Measurements from ENCODE around the gene ABCC4.

Gene ABCC4

DNA sequence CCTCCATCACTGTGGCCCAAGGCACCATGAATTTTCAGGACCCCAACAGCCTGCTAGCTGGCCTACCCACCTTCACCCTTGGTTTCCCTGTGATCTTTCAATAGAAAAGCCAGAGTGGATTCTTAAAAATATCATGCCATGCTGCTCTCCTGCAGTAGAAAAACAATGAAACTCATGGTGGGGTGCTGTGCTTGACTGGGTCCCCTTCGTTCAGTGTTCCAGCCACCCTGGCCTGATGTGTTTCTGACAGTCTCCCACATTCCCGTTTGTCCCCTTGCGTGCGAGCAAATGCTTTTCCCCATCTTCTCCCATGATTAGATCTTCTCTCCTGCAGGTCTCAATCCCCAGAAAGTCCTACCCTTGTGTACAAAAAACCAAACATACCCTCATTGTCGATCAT, 43.2 kb downstream of the ABCC4 start:
- no peak for DNase-seq

DNA sequence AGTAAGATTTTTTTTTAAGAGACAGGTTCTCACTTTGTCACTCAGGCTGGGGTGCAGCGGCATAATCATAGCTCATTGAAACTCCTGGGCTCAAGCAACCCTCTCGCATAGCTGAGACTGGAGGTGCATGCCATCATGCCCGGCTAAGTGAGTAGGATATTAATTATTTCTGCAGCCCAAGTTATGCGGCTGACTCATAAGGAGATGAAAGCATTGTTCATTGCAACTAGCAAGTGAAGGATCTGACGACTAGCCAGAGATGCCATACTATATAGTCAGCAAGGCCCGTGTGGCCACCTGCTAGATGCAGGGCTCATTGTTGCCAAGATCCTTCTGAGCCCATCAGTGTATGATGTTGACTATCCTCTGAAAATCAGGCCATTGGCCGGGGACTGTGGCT, 45.2 kb downstream of the ABCC4 start:
- peak; percentile 90 for DNase-seq

- DNase-seq = no peak
Observed at GRCh38 chr13:95255072-95255732, 46.0 kb downstream of the ABCC4 start.

- DNase-seq = peak; percentile 44
Observed at GRCh38 chr13:95254339-95254738, 46.9 kb downstream of the ABCC4 start.

- DNase-seq = no peak
Observed at GRCh38 chr13:95253033-95253432, 48.2 kb downstream of the ABCC4 start.

GRCh38 chr13:95251641-95252040, 49.6 kb downstream of the ABCC4 start:
- no peak for DNase-seq

- DNase-seq = no peak
Observed at GRCh38 chr13:95250961-95251360, 50.3 kb downstream of the ABCC4 start.

DNA sequence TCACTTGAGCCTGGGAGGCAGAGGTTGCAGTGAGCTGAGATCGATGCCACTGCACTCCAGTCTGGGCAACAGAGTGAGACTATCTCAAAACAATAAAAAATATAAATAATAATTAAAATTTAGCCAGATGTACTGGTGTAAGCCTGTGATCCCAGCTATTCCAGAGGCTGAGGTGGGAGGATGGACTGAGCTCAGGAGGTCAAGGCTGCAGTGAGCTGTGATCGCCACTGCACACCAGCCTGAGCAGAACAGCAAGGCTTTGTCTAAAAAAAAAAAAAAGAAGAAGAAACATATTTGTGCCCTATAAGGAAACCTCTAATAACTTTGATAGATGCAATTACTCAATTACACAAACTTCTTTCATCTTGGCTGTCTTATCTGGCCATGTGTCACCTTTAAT, 52.3 kb downstream of the ABCC4 start:
- no peak for DNase-seq

- DNase-seq = no peak
Observed at GRCh38 chr13:95247852-95248251, 53.4 kb downstream of the ABCC4 start.

DNA sequence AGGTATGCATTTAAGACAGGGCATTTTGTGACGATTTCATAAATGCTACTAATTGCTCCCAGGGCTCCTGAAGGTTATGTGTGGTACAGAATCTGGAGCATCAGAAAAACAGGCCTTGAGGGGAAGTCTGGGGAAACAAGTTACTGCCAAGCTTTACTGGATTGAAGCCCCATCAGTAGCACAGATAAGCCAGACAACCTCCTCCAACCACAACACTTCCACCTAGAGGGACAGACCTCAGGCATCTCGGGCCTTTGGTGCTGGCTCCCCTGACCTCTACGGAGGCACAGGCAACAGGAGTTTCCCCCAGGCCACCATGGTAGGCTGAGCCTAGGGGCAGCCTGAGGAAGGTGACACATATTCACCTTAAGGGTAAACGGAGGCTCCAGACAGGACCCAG, 54.1 kb downstream of the ABCC4 start:
- no peak for DNase-seq

DNA sequence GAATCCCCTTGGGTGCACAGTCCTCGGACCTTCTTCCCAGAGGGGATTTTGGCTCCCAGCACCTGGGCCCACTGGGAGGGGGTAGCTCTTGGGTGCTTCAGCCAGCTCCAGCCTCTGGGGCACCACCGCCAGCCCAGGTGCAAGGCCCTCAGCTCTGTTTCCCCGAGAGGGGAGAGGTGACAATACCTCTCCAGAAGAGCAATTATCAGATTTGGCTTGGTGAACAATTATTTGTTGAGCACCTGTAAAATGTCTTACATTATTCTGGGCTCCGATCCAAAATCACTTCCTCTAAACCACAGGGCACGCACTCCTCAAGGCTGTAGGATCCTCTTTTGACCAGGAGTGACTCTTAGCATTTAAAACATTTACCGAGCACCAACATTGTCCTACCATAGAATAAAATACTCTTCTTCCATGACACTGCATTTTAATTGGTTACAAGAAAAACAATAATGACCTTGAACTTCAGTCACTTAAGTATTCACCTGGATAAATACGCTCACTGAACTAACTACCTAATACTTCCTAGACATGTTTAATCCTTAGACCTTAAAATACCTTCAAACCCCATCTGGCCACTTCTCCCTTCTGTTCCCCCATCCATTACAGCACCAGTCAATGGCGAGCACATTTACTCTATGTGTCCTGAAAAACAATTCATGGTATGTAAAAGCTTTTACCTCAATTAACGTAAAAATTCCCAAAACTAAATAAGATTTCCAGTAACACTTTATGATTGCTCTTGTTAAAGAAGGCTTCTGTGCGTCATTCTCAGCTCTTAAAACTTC, 54.8 kb downstream of the ABCC4 start:
- DNase-seq = no peak

DNA sequence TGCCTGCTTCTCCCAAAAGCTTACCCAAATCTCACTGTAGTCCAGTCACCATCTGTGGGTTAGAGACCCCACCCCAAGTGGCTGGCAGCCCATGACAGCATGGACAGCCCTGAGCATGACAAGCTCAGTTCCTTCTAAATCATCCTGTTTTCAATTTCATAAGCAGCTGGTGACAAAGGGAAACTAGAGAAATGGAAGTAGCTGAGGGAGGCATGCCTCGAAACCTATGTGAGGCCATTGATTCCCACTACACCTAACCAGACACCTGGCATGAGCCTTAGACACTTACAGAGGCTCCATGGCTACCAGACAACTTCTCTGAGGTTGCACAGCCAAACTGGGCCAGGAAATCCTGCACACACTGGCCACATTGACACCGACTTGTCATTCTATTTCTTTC, 56.2 kb downstream of the ABCC4 start:
- no peak for DNase-seq

DNA sequence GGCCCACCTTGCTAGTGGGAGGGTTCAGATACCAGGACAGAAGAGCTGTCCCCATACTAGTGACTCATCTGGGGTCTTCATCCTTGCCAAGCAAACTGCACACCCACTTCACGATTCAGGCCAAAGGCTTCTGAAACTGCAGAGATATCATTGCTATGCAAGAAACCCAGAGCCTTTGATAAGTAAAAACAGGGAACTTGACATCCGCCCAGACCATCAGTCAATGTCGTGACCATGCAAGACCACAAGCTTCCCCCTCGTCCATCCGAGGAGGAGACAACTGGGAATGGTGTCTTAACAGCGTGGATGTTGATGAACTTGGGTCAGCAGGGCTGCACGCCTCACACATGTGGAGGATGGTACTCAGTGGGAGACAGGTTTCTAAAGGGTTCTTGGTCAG, 58.0 kb downstream of the ABCC4 start:
- no peak for DNase-seq

GRCh38 chr13:95241321-95241720, 59.9 kb downstream of the ABCC4 start:
- no peak for DNase-seq

- no peak for DNase-seq
Observed at GRCh38 chr13:95239283-95239682, 62.0 kb downstream of the ABCC4 start.

DNA sequence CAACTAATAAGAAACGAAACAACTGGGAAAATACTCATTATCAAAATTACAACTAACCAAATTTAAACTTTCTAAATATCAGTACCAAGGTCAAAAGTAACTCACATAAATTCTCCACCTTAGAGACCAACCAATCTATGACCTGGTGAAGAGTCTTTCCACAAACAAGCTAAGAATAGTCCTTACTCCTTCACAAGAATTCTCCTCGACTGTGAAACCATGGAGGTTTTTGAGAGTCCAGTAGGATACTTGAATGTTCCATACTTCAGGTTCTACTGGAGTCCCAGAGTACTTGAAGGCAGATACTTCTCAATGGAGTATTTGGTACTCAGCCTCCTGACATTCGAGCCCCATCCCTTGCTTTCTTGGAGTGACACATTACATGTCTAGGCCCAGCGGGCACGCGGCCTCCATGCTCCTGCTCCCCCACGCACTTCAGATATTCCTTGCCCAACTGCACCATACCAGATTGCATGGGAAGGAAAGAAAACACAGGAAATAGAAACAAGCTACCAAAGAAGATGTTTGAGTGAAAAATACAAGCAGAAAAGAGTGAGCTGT, 63.9 kb downstream of the ABCC4 start:
- DNase-seq = no peak

- DNase-seq = no peak
Observed at GRCh38 chr13:95236774-95237173, 64.5 kb downstream of the ABCC4 start.

DNA sequence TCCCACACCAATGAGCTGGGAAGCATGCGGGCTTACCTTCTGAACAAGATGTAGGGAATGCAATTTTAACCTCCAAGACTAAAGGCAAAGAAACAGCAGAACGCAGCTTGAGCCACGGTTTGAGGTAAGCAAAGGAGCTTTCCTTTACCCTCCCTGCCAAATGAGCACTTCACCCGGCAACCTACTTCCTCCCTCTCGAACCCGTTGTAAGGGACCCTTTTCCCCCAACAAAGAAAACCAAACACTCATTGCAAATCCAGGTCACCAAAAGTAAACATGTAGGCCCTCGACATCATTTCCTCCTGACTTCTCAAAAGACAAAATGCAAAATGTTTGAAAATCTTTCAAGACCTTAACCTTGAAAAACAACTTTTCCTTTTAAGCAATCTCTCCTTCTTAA, 65.3 kb downstream of the ABCC4 start:
- no peak for DNase-seq

- no peak for DNase-seq
Observed at GRCh38 chr13:95235199-95235756, 66.0 kb downstream of the ABCC4 start.

DNA sequence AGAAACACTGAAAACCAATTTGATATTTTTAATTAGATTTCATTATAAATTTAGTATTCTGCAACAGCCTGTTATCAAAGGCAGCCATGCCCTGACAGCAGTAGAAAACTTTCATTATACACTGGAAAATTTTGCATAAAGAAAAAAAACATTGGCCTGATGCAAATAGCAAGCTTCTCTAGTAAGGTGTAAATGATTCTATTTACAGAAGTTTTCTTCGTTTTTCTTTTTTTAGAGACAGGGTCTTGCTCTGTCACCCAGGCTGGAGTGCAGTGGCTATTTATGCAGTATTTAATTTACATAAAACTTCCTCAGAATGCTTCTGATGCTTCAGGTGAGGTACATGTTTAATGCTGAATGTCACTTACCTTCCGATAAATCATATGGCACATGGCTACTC, 67.0 kb downstream of the ABCC4 start:
- no peak for DNase-seq

DNA sequence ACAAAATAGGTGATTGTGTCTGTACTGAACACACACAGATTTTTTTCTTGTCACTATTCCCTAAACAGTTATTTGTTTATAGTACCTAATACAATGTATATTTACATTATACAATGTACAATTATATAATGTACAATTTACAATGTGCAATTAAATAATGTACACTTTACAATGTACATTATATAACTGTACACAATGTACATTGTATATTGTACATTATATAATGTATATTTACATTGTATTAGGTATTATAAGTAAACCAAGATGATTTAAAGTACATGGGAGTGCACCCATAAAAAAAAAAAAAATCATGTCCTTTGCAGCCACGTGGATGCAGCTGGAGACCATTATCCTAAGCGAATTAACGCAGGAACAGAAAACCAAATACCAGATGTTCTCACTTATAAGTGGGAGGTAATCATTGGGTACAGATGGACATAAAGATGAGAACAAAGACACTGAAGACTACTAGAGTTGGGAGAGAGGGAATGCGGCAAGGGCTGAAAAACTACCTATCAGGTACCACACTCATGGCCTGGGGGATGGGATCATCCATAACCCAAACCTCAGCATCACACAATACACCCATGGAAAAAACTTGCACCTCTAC, 68.1 kb downstream of the ABCC4 start:
- DNase-seq = no peak

DNA sequence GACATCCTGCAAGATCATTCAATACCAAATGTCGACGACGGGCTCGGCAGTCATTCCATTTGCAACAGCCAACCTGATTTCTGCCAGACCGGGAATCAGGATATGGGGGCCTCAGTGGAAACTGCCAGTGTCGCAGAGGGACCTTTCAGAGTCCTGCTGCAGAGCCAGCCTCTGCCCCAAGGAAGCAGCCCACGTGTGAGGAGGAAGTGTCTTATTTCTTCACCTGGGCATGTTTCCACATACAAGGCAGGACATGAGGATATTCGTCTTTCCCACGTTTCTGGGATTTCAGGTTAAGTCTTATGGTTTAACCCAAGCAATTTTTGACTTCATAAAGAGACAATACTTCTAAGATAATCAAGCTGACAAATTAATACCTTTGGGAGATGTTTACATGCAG, 69.9 kb downstream of the ABCC4 start:
- no peak for DNase-seq

GRCh38 chr13:95229855-95230254, 71.4 kb downstream of the ABCC4 start:
- DNase-seq = no peak

Measured in fibroblast of skin of back (primary cell).